DMS 273 (cell line): Measurements from ENCODE around the gene TP53I13.
A peak's percentile ranks its signal among the peaks of the same experiment; 100 is the strongest.

Experiments
- DNase-seq: peaks from one replicate; lab custom pipeline; 2025; ENCODE audit not compliant: unreplicated experiment; lab: John Stamatoyannopoulos, UW

Gene TP53I13

GRCh38 chr17:29567304-29567553, 1.3 kb upstream of the TP53I13 start:
- DNase-seq, result no peak

- DNase-seq, result peak; percentile 86
These were observed 759 bp upstream of the TP53I13 start for GRCh38 chr17:29567554-29568330.

- DNase-seq, result peak; percentile 47
These were observed 897 bp downstream of the TP53I13 start for GRCh38 chr17:29569245-29569950.

GRCh38 chr17:29570521-29570920, 2.0 kb downstream of the TP53I13 start:
- no peak for DNase-seq

- DNase-seq, result no peak
These were observed 3.0 kb downstream of the TP53I13 start for GRCh38 chr17:29571486-29571882.

- DNase-seq, result peak; percentile 51
These were observed 3.6 kb downstream of the TP53I13 start for GRCh38 chr17:29571883-29572681.

GRCh38 chr17:29572691-29573557, 4.4 kb downstream of the TP53I13 start:
- DNase-seq, result peak; percentile 51

- no peak for DNase-seq
These were observed 5.0 kb downstream of the TP53I13 start for GRCh38 chr17:29573558-29573869.

- peak; percentile 61 for DNase-seq
These were observed 5.6 kb downstream of the TP53I13 start for GRCh38 chr17:29573871-29574731.

- no peak for DNase-seq
These were observed 6.4 kb downstream of the TP53I13 start for GRCh38 chr17:29574732-29575510.

- no peak for DNase-seq
These were observed 7.2 kb downstream of the TP53I13 start for GRCh38 chr17:29575511-29576213.

- no peak for DNase-seq
These were observed 7.9 kb downstream of the TP53I13 start for GRCh38 chr17:29576214-29577000.

GRCh38 chr17:29577001-29577370, 8.5 kb downstream of the TP53I13 start:
- no peak for DNase-seq

GRCh38 chr17:29577385-29578211, 9.1 kb downstream of the TP53I13 start:
- DNase-seq, result no peak

GRCh38 chr17:29578626-29579485, 10.4 kb downstream of the TP53I13 start:
- no peak for DNase-seq
